Measurements from ENCODE around the gene GMDS. TPM values are rescaled to one million over a fixed set of nuclear protein-coding genes. Genes with fewer than 3 reads are reported as not detected.

Gene GMDS
- total and polyA plus RNA-seq, 2 donors, result 19.9 to 28.4 TPM

GRCh38 chr6:2190661-2191389, 54.6 kb downstream of the GMDS start:
- 98% methylated on average over 24 of the region's 24 CpGs for WGBS
- Histone ChIP-seq H3K4me1 (ENCODE audit: control insufficient read depth in 2 of 2, insufficient read depth in 2 of 2, low read length in 2 of 2) (no peaks in the 10 kb centered on the region), H3K36me3 (ENCODE audit: control insufficient read depth in 2 of 2, insufficient read depth in 2 of 2, low read length in 1 of 2) (no peaks in the 10 kb centered on the region), H3K27ac (ENCODE audit: low read depth in 1 of 2, low read length in 1 of 2) (no peak overlapping the region), H3K27me3 (ENCODE audit: control insufficient read depth in 2 of 2, insufficient read depth in 1 of 2, low read length in 1 of 2) (no peaks in the 10 kb centered on the region), H3K4me3 (ENCODE audit: low read length in 2 of 2) (no peak overlapping the region), H3K9me3 (ENCODE audit: control insufficient read depth in 2 of 2, insufficient read depth in 1 of 2, low read length in 1 of 2) (peaks cover 1 to 15% of the 10 kb centered on the region in 2 donors)
- no peak for DNase-seq (ENCODE audit: low read depth in 6 of 9, low spot score in 9 of 9)

GRCh38 chr6:2188856-2189384, 56.5 kb downstream of the GMDS start:
- Histone ChIP-seq H3K27me3 (ENCODE audit: control insufficient read depth in 2 of 2, insufficient read depth in 1 of 2, low read length in 1 of 2) (no peaks in the 10 kb centered on the region), H3K4me3 (ENCODE audit: low read length in 2 of 2) (no peak overlapping the region), H3K4me1 (ENCODE audit: control insufficient read depth in 2 of 2, insufficient read depth in 2 of 2, low read length in 2 of 2) (no peaks in the 10 kb centered on the region), H3K27ac (ENCODE audit: low read depth in 1 of 2, low read length in 1 of 2) (no peak overlapping the region), H3K36me3 (ENCODE audit: control insufficient read depth in 2 of 2, insufficient read depth in 2 of 2, low read length in 1 of 2) (no peaks in the 10 kb centered on the region), H3K9me3 (ENCODE audit: control insufficient read depth in 2 of 2, insufficient read depth in 1 of 2, low read length in 1 of 2) (peaks cover 1 to 15% of the 10 kb centered on the region in 2 donors)
- DNase-seq (ENCODE audit: low read depth in 6 of 9, low spot score in 9 of 9), result no peak
- 67% methylated on average over 3 of the region's 3 CpGs for WGBS

- Histone ChIP-seq H3K27me3 (ENCODE audit: control insufficient read depth in 2 of 2, insufficient read depth in 1 of 2, low read length in 1 of 2) (no peaks in the 10 kb centered on the region), H3K4me1 (ENCODE audit: control insufficient read depth in 2 of 2, insufficient read depth in 2 of 2, low read length in 2 of 2) (no peaks in the 10 kb centered on the region), H3K27ac (ENCODE audit: low read depth in 1 of 2, low read length in 1 of 2) (no peak overlapping the region), H3K4me3 (ENCODE audit: low read length in 2 of 2) (no peak overlapping the region), H3K9me3 (ENCODE audit: control insufficient read depth in 2 of 2, insufficient read depth in 1 of 2, low read length in 1 of 2) (peaks cover 1 to 15% of the 10 kb centered on the region in 2 donors), H3K36me3 (ENCODE audit: control insufficient read depth in 2 of 2, insufficient read depth in 2 of 2, low read length in 1 of 2) (no peaks in the 10 kb centered on the region)
- 97% methylated on average over 5 of the region's 5 CpGs for WGBS
- DNase-seq (ENCODE audit: low read depth in 6 of 9, low spot score in 9 of 9), result no peak
Observed at GRCh38 chr6:2188397-2188796, 57.0 kb downstream of the GMDS start.

GRCh38 chr6:2187826-2188225, 57.6 kb downstream of the GMDS start:
- Histone ChIP-seq H3K4me1 (ENCODE audit: control insufficient read depth in 2 of 2, insufficient read depth in 2 of 2, low read length in 2 of 2) (no peaks in the 10 kb centered on the region), H3K36me3 (ENCODE audit: control insufficient read depth in 2 of 2, insufficient read depth in 2 of 2, low read length in 1 of 2) (no peaks in the 10 kb centered on the region), H3K4me3 (ENCODE audit: low read length in 2 of 2) (no peak overlapping the region), H3K27me3 (ENCODE audit: control insufficient read depth in 2 of 2, insufficient read depth in 1 of 2, low read length in 1 of 2) (no peaks in the 10 kb centered on the region), H3K27ac (ENCODE audit: low read depth in 1 of 2, low read length in 1 of 2) (no peak overlapping the region), H3K9me3 (ENCODE audit: control insufficient read depth in 2 of 2, insufficient read depth in 1 of 2, low read length in 1 of 2) (peaks cover 1 to 15% of the 10 kb centered on the region in 2 donors)
- WGBS, result 75% methylated on average over 3 of the region's 3 CpGs
- no peak for DNase-seq (ENCODE audit: low read depth in 6 of 9, low spot score in 9 of 9)

GRCh38 chr6:2186516-2186915, 58.9 kb downstream of the GMDS start:
- Histone ChIP-seq H3K36me3 (ENCODE audit: control insufficient read depth in 2 of 2, insufficient read depth in 2 of 2, low read length in 1 of 2) (no peaks in the 10 kb centered on the region), H3K27me3 (ENCODE audit: control insufficient read depth in 2 of 2, insufficient read depth in 1 of 2, low read length in 1 of 2) (no peaks in the 10 kb centered on the region), H3K27ac (ENCODE audit: low read depth in 1 of 2, low read length in 1 of 2) (no peak overlapping the region), H3K9me3 (ENCODE audit: control insufficient read depth in 2 of 2, insufficient read depth in 1 of 2, low read length in 1 of 2) (peaks cover 0 to 4% of the 10 kb centered on the region in 2 donors), H3K4me3 (ENCODE audit: low read length in 2 of 2) (no peak overlapping the region), H3K4me1 (ENCODE audit: control insufficient read depth in 2 of 2, insufficient read depth in 2 of 2, low read length in 2 of 2) (no peaks in the 10 kb centered on the region)
- DNase-seq (ENCODE audit: low read depth in 6 of 9, low spot score in 9 of 9), result no peak
- 96% methylated on average over 4 of the region's 4 CpGs for WGBS

- Histone ChIP-seq H3K4me3 (ENCODE audit: low read length in 2 of 2) (no peak overlapping the region), H3K9me3 (ENCODE audit: control insufficient read depth in 2 of 2, insufficient read depth in 1 of 2, low read length in 1 of 2) (no peaks in the 10 kb centered on the region), H3K36me3 (ENCODE audit: control insufficient read depth in 2 of 2, insufficient read depth in 2 of 2, low read length in 1 of 2) (no peaks in the 10 kb centered on the region), H3K4me1 (ENCODE audit: control insufficient read depth in 2 of 2, insufficient read depth in 2 of 2, low read length in 2 of 2) (no peaks in the 10 kb centered on the region), H3K27me3 (ENCODE audit: control insufficient read depth in 2 of 2, insufficient read depth in 1 of 2, low read length in 1 of 2) (no peaks in the 10 kb centered on the region), H3K27ac (ENCODE audit: low read depth in 1 of 2, low read length in 1 of 2) (no peak overlapping the region)
- WGBS, result 97% methylated on average over 2 of the region's 2 CpGs
- no peak for DNase-seq (ENCODE audit: low read depth in 6 of 9, low spot score in 9 of 9)
Observed at GRCh38 chr6:2185466-2185865, 59.9 kb downstream of the GMDS start.

- Histone ChIP-seq H3K4me1 (ENCODE audit: control insufficient read depth in 2 of 2, insufficient read depth in 2 of 2, low read length in 2 of 2) (no peaks in the 10 kb centered on the region), H3K4me3 (ENCODE audit: low read length in 2 of 2) (no peak overlapping the region), H3K9me3 (ENCODE audit: control insufficient read depth in 2 of 2, insufficient read depth in 1 of 2, low read length in 1 of 2) (no peaks in the 10 kb centered on the region), H3K36me3 (ENCODE audit: control insufficient read depth in 2 of 2, insufficient read depth in 2 of 2, low read length in 1 of 2) (no peaks in the 10 kb centered on the region), H3K27ac (ENCODE audit: low read depth in 1 of 2, low read length in 1 of 2) (no peak overlapping the region), H3K27me3 (ENCODE audit: control insufficient read depth in 2 of 2, insufficient read depth in 1 of 2, low read length in 1 of 2) (no peaks in the 10 kb centered on the region)
- no peak for DNase-seq (ENCODE audit: low read depth in 6 of 9, low spot score in 9 of 9)
- WGBS, result 97% methylated on average over 7 of the region's 7 CpGs
Observed at GRCh38 chr6:2184700-2185455, 60.5 kb downstream of the GMDS start.

GRCh38 chr6:2183752-2184151, 61.7 kb downstream of the GMDS start:
- no peak for DNase-seq (ENCODE audit: low read depth in 6 of 9, low spot score in 9 of 9)

GRCh38 chr6:2183246-2183645, 62.2 kb downstream of the GMDS start:
- H3K4me3 ChIP-seq (ENCODE audit: low read length in 2 of 2), result no peak overlapping the region
- H3K36me3 ChIP-seq (ENCODE audit: control insufficient read depth in 2 of 2, insufficient read depth in 2 of 2, low read length in 1 of 2), result no peaks in the 10 kb centered on the region
- DNase-seq (ENCODE audit: low read depth in 6 of 9, low spot score in 9 of 9), result no peak
- H3K9me3 ChIP-seq (ENCODE audit: control insufficient read depth in 2 of 2, insufficient read depth in 1 of 2, low read length in 1 of 2), result no peaks in the 10 kb centered on the region
- H3K4me1 ChIP-seq (ENCODE audit: control insufficient read depth in 2 of 2, insufficient read depth in 2 of 2, low read length in 2 of 2), result no peaks in the 10 kb centered on the region
- no peak overlapping the region for H3K27ac ChIP-seq (ENCODE audit: low read depth in 1 of 2, low read length in 1 of 2)
- no peaks in the 10 kb centered on the region for H3K27me3 ChIP-seq (ENCODE audit: control insufficient read depth in 2 of 2, insufficient read depth in 1 of 2, low read length in 1 of 2)

More at GRCh38 chr6:2183752-2184151, 61.7 kb downstream of the GMDS start:
- no peak overlapping the region for H3K27ac ChIP-seq (ENCODE audit: low read depth in 1 of 2, low read length in 1 of 2)
- H3K9me3 ChIP-seq (ENCODE audit: control insufficient read depth in 2 of 2, insufficient read depth in 1 of 2, low read length in 1 of 2), result no peaks in the 10 kb centered on the region
- no peaks in the 10 kb centered on the region for H3K27me3 ChIP-seq (ENCODE audit: control insufficient read depth in 2 of 2, insufficient read depth in 1 of 2, low read length in 1 of 2)
- no peak overlapping the region for H3K4me3 ChIP-seq (ENCODE audit: low read length in 2 of 2)
- H3K4me1 ChIP-seq (ENCODE audit: control insufficient read depth in 2 of 2, insufficient read depth in 2 of 2, low read length in 2 of 2), result no peaks in the 10 kb centered on the region
- 98% methylated on average over 1 of the region's 1 CpG for WGBS
- H3K36me3 ChIP-seq (ENCODE audit: control insufficient read depth in 2 of 2, insufficient read depth in 2 of 2, low read length in 1 of 2), result no peaks in the 10 kb centered on the region
